ENCODE data around the gene PHLDA2. TPM values are rescaled to one million over a fixed set of nuclear protein-coding genes. Genes with fewer than 3 reads are reported as not detected.

Gene PHLDA2
- total RNA-seq, 1 donor from 2014 or later: not detected

DNA sequence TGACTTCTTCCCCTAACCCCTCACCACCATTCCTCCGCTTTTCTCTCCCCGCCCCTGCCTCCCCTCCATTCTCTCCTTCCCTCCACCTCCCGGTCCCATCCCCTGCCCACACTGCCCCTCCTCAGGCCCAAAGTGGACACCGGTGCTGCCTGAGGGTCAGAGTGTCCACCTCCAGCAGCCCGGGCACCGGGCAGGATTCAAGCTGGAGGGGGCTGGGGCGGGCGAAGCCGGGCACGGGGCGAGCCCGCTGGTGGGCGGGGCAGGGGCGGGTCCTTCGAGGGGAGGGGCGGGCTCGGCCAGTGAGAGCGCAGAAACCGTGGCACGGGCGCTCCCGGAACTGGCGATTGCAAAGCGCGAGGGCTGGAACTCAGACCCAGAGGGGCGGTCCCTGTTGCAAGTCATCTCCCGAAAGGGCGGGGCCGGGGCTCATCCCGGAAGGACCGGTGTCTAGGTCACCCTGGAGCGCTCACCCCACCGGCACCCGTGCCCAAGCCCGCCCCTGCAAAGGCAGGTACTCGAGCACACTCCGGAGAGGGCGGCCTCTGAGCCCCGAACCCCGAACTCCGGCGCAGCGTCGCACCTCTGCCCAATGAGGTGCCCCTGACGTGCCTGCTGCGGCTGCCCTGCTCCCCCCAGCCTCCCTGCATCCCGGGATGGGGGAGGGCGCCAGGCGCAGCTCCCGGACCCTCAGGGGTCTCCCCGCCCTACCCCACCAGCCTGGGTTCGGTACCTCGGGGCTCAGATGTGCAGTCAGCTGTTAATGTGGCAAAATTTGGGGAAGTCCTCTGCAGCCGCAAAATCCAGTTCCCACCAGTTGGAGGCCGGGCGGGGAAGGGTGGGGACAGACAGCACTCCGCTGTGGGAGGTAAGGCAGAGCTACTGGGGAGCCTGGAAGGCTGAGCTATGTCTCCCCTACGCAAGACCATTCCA lies 27.1 kb downstream of the PHLDA2 start:
- FAIRE-seq (no peak), DNase-seq (ENCODE audit: low spot score in 2 of 2) (peak; percentile 83 to 91)

- FAIRE-seq (no peak), DNase-seq (ENCODE audit: low spot score in 2 of 2) (no peak)
Measured at GRCh38 chr11:2901196-2901796, 27.9 kb downstream of the PHLDA2 start.

- FAIRE-seq: no peak
- DNase-seq (ENCODE audit: low spot score in 2 of 2): no peak
Measured at GRCh38 chr11:2899080-2899783, 30.0 kb downstream of the PHLDA2 start.

GRCh38 chr11:2898366-2899079 lies 30.7 kb downstream of the PHLDA2 start:
- DNase-seq (ENCODE audit: low spot score in 2 of 2) (no peak), FAIRE-seq (no peak)

GRCh38 chr11:2897048-2897447 lies 32.2 kb downstream of the PHLDA2 start:
- FAIRE-seq (no peak), DNase-seq (ENCODE audit: low spot score in 2 of 2) (no peak)

GRCh38 chr11:2896047-2896446 lies 33.2 kb downstream of the PHLDA2 start:
- no peak for DNase-seq (ENCODE audit: low spot score in 2 of 2)
- FAIRE-seq: no peak

GRCh38 chr11:2893935-2894334 lies 35.3 kb downstream of the PHLDA2 start:
- FAIRE-seq (no peak), DNase-seq (ENCODE audit: low spot score in 2 of 2) (no peak)

- DNase-seq (ENCODE audit: low spot score in 2 of 2) (no peak), FAIRE-seq (no peak)
Measured at GRCh38 chr11:2892967-2893528, 36.2 kb downstream of the PHLDA2 start.

GRCh38 chr11:2892215-2892966 lies 36.8 kb downstream of the PHLDA2 start:
- FAIRE-seq: no peak

GRCh38 chr11:2891326-2892214 lies 37.6 kb downstream of the PHLDA2 start:
- FAIRE-seq (no peak), DNase-seq (ENCODE audit: low spot score in 2 of 2) (no peak)

More at GRCh38 chr11:2892215-2892966, 36.8 kb downstream of the PHLDA2 start:
- DNase-seq (ENCODE audit: low spot score in 2 of 2): peak; percentile 80 to 83

- FAIRE-seq: no peak
Measured at GRCh38 chr11:2890466-2891294, 38.5 kb downstream of the PHLDA2 start.

DNA sequence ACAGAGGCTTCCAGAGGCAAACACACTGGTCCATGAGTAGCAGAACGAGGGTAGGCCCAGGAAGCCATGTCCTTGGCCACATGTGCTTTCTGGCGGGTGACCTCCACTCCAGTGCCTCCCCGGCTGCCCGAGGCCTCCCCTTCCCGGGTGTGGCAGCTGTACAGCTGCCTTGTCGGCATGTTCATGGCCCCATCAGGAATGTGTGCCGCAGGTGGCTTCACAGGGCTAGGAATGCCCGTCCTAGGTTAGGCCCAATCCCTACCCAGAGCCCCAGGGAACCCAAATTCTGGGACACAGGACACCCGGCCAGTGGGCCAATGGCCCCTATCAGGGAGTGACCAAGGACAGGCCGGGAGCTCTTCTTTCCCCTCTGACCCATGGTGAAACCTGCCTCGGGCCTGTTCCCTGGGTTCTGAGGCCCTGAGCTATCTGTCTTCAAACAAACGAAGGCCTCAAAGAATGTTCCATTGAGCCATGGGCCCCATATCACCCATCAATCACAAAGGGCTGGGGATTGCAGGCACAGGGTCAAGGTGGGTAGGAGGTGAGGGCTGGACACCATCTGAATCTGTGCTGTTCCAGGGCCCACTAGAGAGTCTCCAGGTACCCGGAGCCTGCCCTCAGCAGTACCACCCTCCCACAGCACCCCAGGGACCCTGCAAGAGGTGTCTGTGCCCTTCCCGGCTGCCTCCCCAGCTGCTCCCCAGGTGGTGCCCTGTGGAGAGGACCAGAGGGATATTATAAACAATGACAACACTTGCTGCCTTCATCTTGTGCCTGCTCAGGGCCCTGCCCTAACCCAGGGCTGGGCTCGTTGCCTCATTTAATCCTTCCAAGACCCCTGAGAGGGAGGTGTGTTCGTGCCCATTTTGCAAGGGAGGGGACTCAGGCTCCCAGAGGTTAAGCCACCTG lies 39.6 kb downstream of the PHLDA2 start:
- no peak for DNase-seq (ENCODE audit: low spot score in 2 of 2)
- no peak for FAIRE-seq

More at GRCh38 chr11:2890466-2891294, 38.5 kb downstream of the PHLDA2 start:
- no peak for DNase-seq (ENCODE audit: low spot score in 2 of 2)

- no peak for FAIRE-seq
- peak; percentile 85 to 87 for DNase-seq (ENCODE audit: low spot score in 2 of 2)
Measured at GRCh38 chr11:2888266-2888968, 40.8 kb downstream of the PHLDA2 start.

DNA sequence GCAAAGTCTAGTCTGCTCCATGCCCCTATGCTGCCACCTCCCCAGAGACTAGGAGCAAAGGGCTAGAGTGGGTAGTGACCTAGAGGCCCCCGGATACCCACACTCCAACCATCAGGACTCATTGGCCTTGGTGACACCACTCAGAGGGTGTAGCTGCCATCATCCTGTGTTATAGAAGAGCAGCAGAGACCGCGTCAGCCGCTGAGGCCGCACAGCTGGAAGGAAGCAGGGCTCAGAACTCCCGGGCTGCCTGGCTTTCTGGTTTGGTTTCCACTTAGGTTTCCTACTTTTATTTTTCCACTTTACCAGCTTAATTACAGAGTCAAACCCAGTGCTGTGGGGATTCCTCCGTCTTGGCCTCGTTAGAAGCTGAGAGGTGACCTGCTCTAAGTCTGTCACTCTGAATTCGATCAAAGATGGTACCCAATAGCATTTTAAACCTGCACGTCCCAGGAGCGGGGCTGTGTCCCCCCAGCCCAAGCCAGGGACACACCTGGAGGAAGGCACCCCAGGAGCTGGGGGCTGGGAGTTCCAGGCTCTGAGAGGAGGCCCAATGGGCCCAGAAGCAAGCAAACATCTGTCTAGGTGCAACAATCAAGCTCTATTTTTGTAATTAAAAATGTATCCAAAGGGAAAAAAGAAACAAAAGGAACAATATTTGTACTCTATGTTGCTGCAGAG lies 41.6 kb downstream of the PHLDA2 start:
- FAIRE-seq (no peak), DNase-seq (ENCODE audit: low spot score in 2 of 2) (no peak)

GRCh38 chr11:2886936-2887335 lies 42.3 kb downstream of the PHLDA2 start:
- FAIRE-seq (no peak), DNase-seq (ENCODE audit: low spot score in 2 of 2) (no peak)
